Bone marrow (tissue), 2 donors: ENCODE measurements around the gene ASTN2.
"Not testable (repeated sequence)": the region's sequence is repeated elsewhere in the genome, so short reads cannot be mapped to it uniquely, and the experiment has no call there.

ENCODE experiments used
- DNase-seq, 2 donors: peaks; one replicate each; lab custom pipeline; 2025; lab: John Stamatoyannopoulos, UW

Gene ASTN2

DNA sequence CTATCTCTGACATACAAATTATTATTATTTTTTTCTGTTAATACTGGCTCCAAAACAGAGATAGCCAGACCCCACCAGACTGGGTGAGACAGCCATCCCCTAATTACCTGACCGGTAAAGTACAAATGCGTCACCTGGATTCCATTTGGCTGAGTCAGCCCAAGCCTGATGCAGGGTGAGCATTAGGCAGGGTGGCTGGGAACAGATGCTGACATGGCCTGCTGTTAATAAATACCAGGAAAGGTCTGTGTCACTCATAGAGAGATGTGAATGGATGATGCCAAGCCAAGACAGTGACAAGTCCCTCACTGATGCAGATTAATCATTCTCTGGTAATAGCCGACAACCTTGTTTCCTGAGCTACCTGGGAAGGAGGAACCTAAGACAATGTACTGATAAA, 544.3 kb downstream of the ASTN2 start:
- no peak for DNase-seq

DNA sequence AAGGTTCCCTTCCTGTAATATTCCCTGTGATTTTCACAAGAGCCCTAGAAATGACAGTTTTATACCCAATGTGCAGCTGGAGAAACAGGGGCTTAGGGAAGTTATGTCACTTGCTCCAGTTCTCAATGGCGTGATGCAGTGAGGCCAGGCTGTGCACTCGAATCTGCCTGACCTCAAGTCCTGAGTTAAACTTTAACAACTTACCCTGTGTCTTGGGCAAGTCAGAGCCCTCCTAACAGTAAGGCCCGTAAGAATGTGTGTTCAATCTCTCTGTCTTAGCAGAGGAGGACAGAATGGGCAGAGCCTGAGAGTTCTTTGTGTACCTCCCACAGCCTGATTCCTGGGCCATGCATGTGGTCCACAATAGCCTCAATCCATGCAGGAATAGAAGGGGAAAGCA, 546.7 kb downstream of the ASTN2 start:
- no peak for DNase-seq

DNA sequence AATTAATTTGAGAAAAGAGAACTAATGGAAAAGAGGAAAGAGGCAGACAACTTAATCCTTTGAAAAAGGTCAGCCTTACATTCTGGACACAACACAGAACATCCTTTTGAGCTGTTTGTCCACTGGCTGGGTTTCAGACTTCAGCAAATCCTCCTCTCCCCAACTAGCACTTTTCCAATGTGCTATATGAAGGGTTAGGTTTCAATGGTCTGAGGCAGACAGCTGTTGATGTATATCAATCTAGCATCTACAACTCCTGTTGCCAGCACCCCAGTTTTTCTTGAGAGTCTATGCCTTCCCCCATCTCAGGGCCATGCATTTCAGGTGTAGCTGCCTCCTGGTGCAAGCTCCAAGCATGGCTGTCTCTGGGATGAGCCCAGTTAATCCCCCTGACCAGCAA, 553.5 kb downstream of the ASTN2 start:
- no peak for DNase-seq

DNA sequence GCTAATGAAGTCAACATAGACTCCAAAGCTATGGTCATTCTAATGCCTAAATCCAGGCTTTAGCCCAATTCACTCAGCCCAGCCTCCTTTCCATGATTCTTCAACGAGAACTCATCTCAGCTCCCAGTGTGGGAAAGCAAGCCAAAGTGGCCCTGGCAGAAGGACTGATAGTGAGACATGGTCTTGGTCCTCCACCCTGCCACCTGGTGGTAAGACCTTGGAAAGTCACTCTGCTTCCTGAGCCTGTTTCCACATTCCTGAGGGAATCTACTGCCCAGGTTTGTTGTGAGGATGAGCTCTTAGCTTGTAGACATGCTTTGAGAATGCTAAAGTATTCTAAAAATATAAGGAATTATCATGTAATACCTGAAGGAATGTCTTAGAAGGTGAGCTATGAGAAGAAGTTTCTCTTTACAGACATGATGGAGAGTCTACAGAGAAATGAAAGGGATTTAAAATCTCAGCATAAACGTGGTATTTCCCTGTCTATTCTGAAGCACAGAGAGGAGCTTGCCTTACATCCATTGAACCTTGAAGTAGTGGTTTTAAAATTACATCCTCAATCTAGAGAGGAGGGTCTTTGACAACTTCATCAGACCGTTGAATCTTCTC, 554.2 kb downstream of the ASTN2 start:
- no peak for DNase-seq

DNA sequence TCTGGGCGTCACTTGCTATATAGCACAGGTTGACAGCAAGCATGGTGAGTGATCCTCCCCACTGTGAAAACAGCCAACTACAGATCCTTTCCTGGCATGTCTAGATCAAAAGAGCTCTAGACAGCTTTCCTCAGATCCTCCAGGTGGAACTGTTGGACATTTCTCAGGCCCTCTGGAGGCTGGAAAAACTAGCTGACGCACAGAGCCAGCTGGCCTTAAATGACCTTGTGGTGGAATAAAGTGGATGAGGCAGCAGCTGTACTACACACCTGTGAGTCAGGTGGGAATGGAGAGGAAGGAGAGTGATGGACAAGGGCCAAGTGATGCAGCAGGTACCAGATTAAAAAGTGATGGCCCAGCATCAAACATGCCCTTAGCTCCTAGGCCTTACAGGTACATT, 555.1 kb downstream of the ASTN2 start:
- DNase-seq: no peak

DNA sequence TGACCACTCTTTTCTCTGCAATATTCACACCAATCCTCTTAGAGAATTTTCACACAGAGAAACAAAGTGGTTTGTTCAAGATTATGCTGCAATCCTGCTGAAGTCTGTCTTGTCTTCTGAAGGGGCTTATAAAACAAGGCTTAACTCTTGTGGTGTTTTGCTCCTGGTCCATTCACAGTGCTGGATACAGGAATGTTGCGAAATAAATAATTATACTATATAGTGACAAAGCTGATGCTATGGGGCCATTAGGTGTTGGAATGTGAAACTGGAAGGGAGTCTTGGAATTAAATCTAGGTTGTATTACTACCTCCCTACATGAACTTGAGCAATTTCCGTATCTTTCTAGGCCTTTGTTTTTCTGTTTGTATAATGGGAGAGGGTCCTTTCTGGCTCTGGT, 557.5 kb downstream of the ASTN2 start:
- no peak for DNase-seq

DNA sequence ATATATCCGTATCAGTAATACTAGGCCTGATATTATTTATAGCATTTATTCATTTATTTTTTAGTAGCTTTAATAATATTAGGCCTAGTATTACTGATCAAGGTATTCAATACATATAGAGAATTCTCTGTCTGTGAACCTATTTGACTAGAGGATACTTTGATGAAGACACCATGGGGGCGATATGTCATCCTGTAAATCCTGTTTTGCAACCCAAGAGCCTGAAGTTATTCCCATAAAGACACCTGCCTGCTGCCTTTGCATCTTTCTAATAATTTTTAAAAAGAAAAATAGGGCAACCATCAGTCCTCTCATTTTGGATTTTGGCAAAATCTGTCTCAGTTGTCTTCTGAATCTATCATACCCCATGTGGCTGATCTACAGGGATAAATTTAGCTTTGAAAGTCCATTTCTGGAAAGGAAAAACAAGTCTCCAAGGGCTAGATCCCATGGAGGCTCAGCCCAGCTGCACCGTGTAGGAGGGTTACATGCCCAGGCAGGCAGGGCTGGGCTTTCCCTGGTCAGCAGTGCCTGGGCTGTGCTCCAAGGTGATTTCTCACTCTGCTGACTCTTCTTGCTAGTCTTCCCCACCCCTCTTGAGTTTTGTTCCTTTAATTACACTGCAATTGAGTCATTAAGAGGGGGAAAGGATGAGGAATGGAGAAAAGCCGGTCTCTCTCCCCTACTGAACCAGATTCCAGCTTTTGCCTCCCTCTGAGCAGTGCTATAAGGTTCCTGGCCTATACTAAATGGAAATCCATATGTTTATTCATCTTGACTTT, 558.8 kb downstream of the ASTN2 start:
- no peak for DNase-seq

DNA sequence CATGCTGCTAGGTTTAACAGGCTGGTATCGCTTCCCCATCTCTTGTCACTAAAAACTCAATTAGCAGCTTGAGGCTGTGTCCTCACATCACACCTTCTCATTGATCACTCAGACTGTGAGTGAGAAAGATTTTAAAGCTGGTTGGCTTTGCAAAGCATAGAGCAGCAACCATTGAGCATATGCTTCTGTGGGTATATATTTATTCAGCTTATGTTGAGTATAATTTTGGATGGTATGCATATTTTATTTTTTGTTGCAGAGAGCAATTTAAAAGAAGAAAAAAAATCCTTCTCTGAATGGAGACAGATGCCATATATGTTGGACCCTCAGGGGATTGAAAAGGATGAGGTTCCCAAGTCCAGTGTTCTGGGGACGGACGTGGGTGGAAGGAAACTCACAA, 565.1 kb downstream of the ASTN2 start:
- DNase-seq: no peak

DNA sequence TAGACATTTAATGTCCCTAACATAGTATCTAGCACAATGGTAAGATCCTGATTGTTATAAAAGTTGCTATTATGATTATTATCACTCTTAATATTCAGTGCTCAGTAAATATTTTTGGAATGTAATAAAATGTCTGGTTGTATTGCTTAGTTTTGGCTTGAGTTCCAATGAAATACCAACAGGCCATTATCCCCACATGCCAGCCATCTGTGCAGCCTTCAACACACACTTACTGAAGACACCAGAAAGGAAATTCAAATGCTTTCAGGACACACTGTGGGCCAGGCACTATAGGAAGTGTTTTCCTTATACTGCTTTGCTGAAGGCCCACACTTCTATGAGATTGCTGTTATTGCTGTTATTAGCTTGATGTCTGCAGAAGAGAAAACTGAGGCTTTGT, 570.2 kb downstream of the ASTN2 start:
- DNase-seq: no peak

DNA sequence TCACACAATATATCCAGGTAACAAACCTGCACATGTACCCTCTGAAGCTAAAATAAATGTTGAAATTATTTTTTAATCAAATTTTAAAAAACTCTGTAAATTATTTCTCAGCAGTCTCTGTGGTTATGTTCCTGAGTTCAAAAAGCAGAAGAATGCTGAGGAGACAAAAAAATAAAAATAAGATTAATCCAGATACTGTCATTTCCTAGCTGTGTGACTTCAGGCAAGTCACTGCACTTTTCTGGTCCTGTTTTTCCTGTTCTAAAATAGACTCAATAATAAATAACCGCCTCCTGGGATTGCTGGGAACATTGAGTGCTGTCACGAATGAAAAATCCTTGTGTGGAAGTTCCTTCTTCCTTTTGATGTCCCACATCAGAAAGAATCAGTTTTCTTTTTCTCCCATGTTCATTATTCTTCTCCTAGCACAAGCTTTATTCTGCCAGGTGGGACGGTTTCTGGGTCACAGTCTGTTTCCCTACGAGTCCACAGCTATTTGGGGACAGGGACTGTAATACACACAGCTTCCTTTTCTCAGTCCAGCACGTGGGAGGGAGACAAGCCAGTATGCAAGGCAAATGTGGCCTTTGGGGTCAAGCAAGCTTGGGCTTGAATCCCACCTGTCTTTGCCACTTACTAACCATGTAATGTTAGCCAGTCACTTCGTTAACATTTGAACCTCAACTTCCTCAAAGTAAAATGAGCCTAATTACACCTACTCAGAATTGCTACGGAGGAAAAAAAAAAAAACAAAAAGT, 570.8 kb downstream of the ASTN2 start:
- DNase-seq: no peak

DNA sequence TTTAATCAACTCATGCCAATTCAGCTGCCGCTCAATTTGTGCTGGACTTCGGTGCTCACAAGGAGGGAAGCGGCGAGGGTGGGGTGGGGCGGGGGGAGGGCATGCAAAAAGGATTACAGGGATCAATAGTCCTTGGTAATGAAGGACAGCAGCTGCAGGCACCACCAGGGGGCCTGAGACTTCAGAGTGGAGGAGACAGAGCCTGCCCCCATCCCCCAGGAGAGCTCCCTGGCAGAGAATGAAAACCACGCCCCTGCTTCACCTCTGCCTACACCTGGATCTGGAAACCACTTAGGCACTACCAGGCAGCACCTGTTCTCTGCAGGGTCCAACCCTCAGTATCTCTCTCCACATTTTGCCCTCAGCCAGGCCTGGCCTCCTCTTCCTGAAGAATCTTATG, 572.2 kb downstream of the ASTN2 start:
- no peak for DNase-seq

DNA sequence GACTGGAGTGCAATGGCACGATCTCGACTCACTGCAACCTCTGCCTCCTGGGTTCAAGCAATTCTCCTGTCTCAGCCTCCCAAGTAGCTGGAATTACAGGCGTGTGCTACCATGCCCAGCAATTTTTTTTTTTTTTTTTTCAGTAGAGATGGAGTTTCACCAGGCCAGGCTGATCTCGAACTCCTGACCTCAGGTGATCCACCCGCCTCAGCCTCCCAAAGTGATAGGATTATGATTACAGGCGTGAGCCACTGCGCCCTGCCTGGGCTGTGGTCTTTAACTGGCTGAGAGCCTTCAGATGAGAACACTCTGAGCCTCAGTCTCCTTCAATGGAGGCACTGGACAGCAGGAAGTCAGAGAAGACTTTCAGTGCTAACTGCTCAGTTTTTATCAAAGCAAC, 576.4 kb downstream of the ASTN2 start:
- not testable (repeated sequence) for DNase-seq

DNA sequence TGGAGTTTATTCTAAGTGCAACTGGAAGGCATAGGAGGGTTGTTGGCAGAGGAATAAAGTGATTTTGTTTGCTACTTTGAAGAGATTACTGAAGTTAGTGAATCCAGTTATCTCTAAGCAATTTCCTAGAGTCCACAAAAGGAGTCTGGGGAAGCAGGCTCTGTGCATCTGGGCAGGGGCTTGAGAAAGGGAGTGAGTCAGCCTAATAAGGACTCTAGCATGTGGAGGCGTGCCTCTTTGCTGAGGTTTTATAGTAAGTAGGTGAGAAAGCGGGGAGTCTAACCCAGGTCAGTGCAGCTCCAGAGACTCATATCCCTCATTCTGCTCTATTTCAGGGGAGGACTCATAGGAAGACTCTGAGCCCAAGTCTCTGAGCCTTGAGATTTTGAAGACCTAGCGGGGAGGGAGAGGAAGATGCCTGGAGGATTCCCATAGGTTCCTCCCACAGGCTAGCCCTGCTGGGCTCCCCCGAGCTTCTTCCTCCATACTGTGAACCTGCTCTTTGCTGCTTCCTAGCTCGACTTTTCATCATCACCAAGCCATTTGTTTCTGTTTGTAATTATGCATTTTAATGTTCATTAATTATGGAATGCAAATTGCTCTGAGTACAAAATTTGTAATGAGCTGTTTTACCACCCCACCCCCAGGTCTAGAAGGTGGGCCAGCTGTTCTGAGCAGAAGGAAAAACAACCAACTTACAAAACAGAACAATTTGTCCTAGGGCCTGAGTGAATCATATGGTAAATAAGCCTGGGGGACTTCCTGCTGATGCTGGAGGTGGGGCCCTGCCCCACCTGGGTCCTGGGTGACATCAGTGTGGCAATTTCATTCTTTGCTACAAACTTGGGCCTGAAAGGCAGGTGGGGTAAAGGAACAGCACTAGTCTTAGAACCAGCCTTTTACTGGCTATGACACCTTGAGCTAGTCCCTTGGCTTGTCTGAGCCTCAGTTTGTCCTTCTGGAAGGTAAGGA, 577.6 kb downstream of the ASTN2 start:
- no peak for DNase-seq

DNA sequence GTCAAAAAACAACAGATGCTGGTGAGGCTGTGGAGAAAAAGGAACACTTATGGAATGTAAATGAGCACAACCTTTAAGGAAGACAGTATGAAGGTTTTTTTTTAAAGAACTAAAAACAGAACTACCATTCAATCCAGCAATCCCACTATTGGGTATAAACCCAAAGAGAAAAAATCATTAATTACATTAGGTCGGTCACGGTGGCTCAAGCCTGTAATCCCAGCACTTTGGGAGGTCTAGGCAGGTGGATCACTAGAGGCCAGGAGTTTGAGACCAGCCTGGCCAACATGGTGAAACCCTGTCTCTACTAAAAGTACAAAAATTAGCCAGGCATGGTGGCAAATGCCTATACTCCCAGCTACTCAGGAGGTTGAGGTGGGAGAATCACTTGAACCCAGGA, 584.5 kb downstream of the ASTN2 start:
- not testable (repeated sequence) for DNase-seq

DNA sequence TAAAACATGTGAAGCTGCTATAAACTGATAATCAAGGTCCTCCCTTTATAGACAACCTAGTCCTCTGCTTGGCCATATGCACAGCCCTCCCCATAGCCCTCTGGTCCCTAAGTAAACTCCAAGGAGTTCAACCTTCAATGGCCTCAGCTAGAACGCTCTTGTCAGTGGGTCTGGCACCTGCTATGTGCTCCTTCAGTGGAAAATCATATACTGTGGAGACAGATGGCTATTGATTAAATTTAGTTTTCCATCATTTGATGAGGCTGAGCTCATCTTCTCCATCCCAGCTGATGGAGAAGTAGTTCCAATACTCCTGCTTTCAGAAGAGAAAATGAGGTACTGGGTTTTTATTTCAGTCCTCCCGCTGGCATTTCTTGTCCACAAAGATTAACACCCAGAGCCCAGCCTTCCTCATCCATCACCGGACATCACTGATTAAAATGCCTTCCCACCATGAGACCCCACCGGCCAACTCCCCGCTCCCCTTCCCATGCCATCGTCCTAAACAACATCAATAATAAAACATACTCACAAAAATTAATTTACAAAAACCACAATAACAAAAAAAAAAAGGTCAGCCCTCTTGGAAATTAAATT, 593.1 kb downstream of the ASTN2 start:
- no peak for DNase-seq

DNA sequence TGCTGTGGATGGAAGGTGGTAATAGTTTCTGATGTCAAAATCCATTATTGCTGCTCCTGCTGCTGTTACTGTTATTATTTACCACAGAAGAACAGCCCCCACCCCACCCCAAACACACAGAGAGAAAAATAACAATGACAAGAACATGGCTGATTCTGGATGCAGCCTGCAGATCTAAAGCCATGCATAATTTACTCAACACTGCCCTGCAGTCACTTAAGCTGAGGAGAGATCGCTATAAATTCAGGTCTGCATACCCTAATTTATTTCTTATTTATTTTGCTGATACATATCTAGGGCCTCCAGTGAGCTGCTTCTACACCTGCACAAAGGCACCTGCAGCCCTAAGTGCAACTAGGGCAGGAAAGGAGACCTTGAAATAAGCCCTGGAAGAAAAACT, 595.7 kb downstream of the ASTN2 start:
- DNase-seq: no peak

DNA sequence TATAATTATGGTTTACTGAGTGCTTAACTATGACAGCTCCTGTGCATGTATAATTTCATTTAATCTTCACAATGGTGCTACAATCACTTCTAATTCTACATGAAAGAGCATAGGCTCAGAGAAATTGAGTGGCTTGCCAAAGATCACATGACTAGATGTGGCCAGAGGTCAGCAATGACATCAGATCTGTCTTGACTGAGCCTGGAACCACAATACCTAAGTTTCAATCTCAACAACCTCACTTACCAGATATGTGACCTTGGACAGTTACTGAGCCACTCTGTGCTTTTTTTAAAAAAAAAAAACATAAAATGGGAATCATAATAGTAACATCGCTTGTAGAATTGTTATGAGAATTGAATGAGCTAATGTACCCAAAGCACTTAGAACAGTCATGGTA, 597.1 kb downstream of the ASTN2 start:
- no peak for DNase-seq

DNA sequence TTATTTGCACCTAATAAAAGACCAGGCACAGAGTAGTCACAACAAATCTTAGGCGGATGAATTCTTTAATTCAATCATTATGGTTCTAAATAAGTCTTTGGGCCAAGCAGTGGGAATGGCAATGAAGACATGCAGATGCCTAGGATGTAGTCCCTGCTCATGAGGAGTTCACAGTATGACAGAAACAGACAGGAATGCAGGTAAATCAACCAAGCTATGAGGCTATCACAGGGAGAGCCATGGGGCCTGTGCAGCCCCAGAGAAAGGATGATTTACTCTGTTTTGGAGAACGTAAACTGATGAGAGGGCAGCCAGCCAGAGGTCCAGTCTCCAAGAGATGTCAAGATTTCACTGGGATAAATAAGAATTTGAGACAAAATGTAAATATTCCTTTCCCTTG, 598.4 kb downstream of the ASTN2 start:
- no peak for DNase-seq

DNA sequence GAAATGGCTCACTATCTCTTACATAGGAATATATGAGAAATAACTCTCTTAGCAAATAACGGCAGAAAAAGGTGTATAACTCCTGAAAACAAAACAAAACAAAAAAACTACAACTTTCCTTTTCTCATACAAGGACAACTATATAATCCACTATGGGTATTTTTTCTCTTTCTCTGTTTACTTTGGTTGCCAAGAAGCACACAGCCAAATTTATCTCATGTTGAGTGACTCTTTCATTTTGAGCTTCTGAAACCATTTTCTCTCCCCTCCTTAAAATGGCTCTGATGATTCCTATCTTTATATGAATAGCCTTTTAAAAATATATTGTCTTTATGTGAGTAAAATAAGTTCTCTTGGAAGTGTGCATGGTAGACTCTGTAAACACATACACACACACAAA, 599.0 kb downstream of the ASTN2 start:
- DNase-seq: no peak

DNA sequence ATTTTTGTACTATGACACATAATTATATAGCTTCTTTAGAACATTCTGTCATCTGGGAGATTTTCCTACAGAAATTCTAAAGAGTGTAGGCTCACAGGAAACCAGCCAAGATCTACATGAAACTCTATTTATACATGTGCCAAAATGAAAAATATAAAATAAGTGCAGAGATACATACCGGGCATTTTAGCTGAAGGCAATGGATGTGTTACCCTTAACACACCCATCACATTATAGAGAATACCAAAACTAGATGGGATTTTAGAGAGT, 601.9 kb downstream of the ASTN2 start:
- DNase-seq: no peak

DNA sequence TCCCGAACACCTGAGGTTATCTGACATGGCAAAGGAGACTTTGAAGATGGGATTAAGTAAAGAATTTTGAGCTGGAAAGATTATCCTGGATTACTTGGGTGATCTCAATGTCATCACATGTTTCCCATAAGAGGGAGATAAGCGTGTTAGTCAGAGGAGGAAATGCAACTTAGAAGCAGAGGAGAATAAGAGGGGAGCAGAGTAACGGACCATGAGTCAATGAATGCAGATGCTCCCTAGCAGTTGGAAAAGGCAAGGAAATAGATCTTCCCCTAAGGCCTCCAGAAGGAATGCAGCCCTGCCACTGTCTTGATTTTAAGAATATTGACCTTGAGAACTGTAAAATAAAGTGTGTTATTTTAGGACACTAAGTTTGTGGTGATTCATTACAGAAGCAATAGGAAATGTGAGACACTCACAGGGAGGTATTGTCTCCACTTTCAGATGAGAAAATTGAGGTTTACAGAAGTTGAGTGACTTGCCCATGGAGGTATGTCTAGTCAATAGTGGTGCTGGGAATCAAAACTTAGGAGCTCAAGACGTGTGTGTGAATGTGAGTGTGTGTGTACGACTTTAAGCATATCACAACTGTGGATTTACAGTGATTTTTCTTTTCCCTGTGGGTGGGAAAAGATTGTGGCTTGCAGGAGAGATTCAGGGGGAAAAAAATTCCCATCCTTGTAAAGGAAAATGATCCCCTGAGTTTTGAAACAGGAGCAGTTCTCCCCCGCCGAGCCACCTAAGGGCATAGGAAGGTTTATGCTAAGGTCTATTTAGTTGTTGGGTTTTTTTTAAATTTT, 602.4 kb downstream of the ASTN2 start:
- DNase-seq: no peak
